ENCODE results near the gene DNAH9.

DNAH9 gene
- 0 reads per million in 4 donors for total RNA-seq

- DNase-seq, result peak in 1 of 5 donors; percentile 3
Observed at GRCh38 chr17:11598274-11599221, at the start of gene DNAH9. TSS of gene DNAH9 (plus strand) at chr17:11598470. CDS start at chr17:11598499, 29 bp downstream.

- no peak for DNase-seq
Observed at GRCh38 chr17:11550431-11550830, 47.8 kb upstream of the DNAH9 start.

GRCh38 chr17:11551442-11551841 lies 46.8 kb upstream of the DNAH9 start:
- DNase-seq, result no peak

GRCh38 chr17:11553135-11553534 lies 45.1 kb upstream of the DNAH9 start:
- DNase-seq, result no peak

- DNase-seq, result no peak
Observed at GRCh38 chr17:11554042-11554441, 44.2 kb upstream of the DNAH9 start.

GRCh38 chr17:11554542-11554941 lies 43.7 kb upstream of the DNAH9 start:
- no peak for DNase-seq

- no peak for DNase-seq
Observed at GRCh38 chr17:11555530-11555929, 42.7 kb upstream of the DNAH9 start.

- DNase-seq, result no peak
Observed at GRCh38 chr17:11557727-11558452, 40.4 kb upstream of the DNAH9 start.

GRCh38 chr17:11558681-11559234 lies 39.5 kb upstream of the DNAH9 start:
- no peak for DNase-seq

- no peak for DNase-seq
Observed at GRCh38 chr17:11559601-11560000, 38.7 kb upstream of the DNAH9 start.

- no peak for DNase-seq
Observed at GRCh38 chr17:11561281-11561680, 37.0 kb upstream of the DNAH9 start.

- no peak for DNase-seq
Observed at GRCh38 chr17:11561702-11562101, 36.6 kb upstream of the DNAH9 start.

- no peak for DNase-seq
Observed at GRCh38 chr17:11564589-11565380, 33.5 kb upstream of the DNAH9 start.

- no peak for DNase-seq
Observed at GRCh38 chr17:11565591-11565990, 32.7 kb upstream of the DNAH9 start.

GRCh38 chr17:11578998-11579397 lies 19.3 kb upstream of the DNAH9 start:
- DNase-seq, result no peak

- DNase-seq, result no peak
Observed at GRCh38 chr17:11580677-11581076, 17.6 kb upstream of the DNAH9 start.

- no peak for DNase-seq
Observed at GRCh38 chr17:11582217-11582616, 16.1 kb upstream of the DNAH9 start.

- no peak for DNase-seq
Observed at GRCh38 chr17:11583306-11583992, 14.8 kb upstream of the DNAH9 start.

GRCh38 chr17:11589716-11590115 lies 8.6 kb upstream of the DNAH9 start:
- no peak for DNase-seq

- DNase-seq, result no peak
Observed at GRCh38 chr17:11601661-11602060, 3.4 kb downstream of the DNAH9 start.

- DNase-seq, result no peak
Observed at GRCh38 chr17:11608396-11608795, 10.1 kb downstream of the DNAH9 start.

GRCh38 chr17:11610999-11611566 lies 12.8 kb downstream of the DNAH9 start:
- DNase-seq, result no peak

Measured in T-helper 1 cell (primary cell).